Activated T-helper 17 cell treated with anti-CD3 and anti-CD28 coated beads, Interleukin-2, amount 50 U/mL, for 72 hours (primary cell): ENCODE measurements around the gene GTF2A2. TPM values are rescaled to one million over a fixed set of nuclear protein-coding genes. Genes with fewer than 3 reads are reported as not detected.
A peak's percentile ranks its signal among the peaks of the same experiment; 100 is the strongest.
"Not testable (repeated sequence)": the region's sequence is repeated elsewhere in the genome, so short reads cannot be mapped to it uniquely, and the experiment has no call there.

Experiments used
- ATAC-seq: fragments of 150-1000 bp; cut with Tn5 transposase; replicated peaks from 2 replicates; pipeline ENCODE4 v1.10.0; 2021; ENCODE audit warnings: mild to moderate bottlenecking, moderate library complexity
- H3K27ac Mint-ChIP-seq: one replicate; pipeline ENCODE4 v1.8.0; 2022; ENCODE audit warnings: mixed read lengths
- H3K27me3 Mint-ChIP-seq: one replicate; pipeline ENCODE4 v1.8.0; 2022; ENCODE audit warnings: mixed read lengths
- H3K36me3 Mint-ChIP-seq: one replicate; pipeline ENCODE4 v1.8.0; 2022; ENCODE audit warnings: low read depth, mild to moderate bottlenecking, mixed read lengths
- H3K4me1 Mint-ChIP-seq: one replicate; pipeline ENCODE4 v1.8.0; 2022; ENCODE audit warnings: mixed read lengths
- H3K4me3 Mint-ChIP-seq: one replicate; pipeline ENCODE4 v1.8.0; 2022; ENCODE audit warnings: mild to moderate bottlenecking, mixed read lengths
- H3K9me3 Mint-ChIP-seq: one replicate; pipeline ENCODE4 v1.8.0; 2022; ENCODE audit warnings: mixed read lengths
- total RNA-seq, 2 donors: library from RNA; stranded (reverse); gene quantifications; one replicate each; pipeline ENCODE4 v1.2.3, GENCODE V29; 2022

Gene GTF2A2
- total RNA-seq, 2 donors from 2014 or later: 102 to 186 TPM

GRCh38 chr15:59646277-59646676 lies 11.0 kb downstream of the GTF2A2 start:
- Mint-ChIP-seq H3K4me3 (no peak overlapping the region), H3K4me1 (peaks cover 9% of the 10 kb centered on the region), H3K36me3 (peaks cover 34% of the 10 kb centered on the region), H3K9me3 (no peaks in the 10 kb centered on the region), H3K27me3 (no peaks in the 10 kb centered on the region), H3K27ac (no peak overlapping the region)
- no peak for ATAC-seq

- not testable (repeated sequence) for H3K9me3 Mint-ChIP-seq, H3K4me1 Mint-ChIP-seq, ATAC-seq, H3K4me3 Mint-ChIP-seq, H3K27me3 Mint-ChIP-seq, H3K27ac Mint-ChIP-seq
- H3K36me3 Mint-ChIP-seq: peaks cover 38% of the 10 kb centered on the region
Measured at GRCh38 chr15:59645812-59646211, 11.5 kb downstream of the GTF2A2 start.

- H3K27me3 Mint-ChIP-seq: no peaks in the 10 kb centered on the region
- H3K4me3 Mint-ChIP-seq: no peak overlapping the region
- no peaks in the 10 kb centered on the region for H3K9me3 Mint-ChIP-seq
- peaks cover 9% of the 10 kb centered on the region for H3K4me1 Mint-ChIP-seq
- peaks cover 49% of the 10 kb centered on the region for H3K36me3 Mint-ChIP-seq
- peak; percentile 51 for ATAC-seq
- peak overlapping the region; percentile 17 for H3K27ac Mint-ChIP-seq
Measured at GRCh38 chr15:59644756-59645155, 12.6 kb downstream of the GTF2A2 start.

GRCh38 chr15:59642351-59642750 lies 15.0 kb downstream of the GTF2A2 start:
- no peaks in the 10 kb centered on the region for H3K9me3 Mint-ChIP-seq
- no peak overlapping the region for H3K4me3 Mint-ChIP-seq
- H3K36me3 Mint-ChIP-seq: peaks cover 73% of the 10 kb centered on the region
- no peak for ATAC-seq
- no peak overlapping the region for H3K27ac Mint-ChIP-seq
- peaks cover 9% of the 10 kb centered on the region for H3K4me1 Mint-ChIP-seq
- no peaks in the 10 kb centered on the region for H3K27me3 Mint-ChIP-seq

GRCh38 chr15:59637507-59637906 lies 19.8 kb downstream of the GTF2A2 start:
- not testable (repeated sequence) for H3K9me3 Mint-ChIP-seq, ATAC-seq, H3K27me3 Mint-ChIP-seq, H3K4me3 Mint-ChIP-seq, H3K27ac Mint-ChIP-seq, H3K4me1 Mint-ChIP-seq
- H3K36me3 Mint-ChIP-seq: peaks cover 55% of the 10 kb centered on the region

- Mint-ChIP-seq H3K27ac (no peak overlapping the region), H3K4me3 (no peak overlapping the region), H3K36me3 (peaks cover 42% of the 10 kb centered on the region), H3K9me3 (no peaks in the 10 kb centered on the region), H3K4me1 (no peaks in the 10 kb centered on the region), H3K27me3 (no peaks in the 10 kb centered on the region)
- ATAC-seq: no peak
Measured at GRCh38 chr15:59636184-59636583, 21.1 kb downstream of the GTF2A2 start.

GRCh38 chr15:59632714-59633113 lies 24.6 kb downstream of the GTF2A2 start:
- ATAC-seq: no peak
- Mint-ChIP-seq H3K36me3 (peaks cover 7% of the 10 kb centered on the region), H3K27me3 (no peaks in the 10 kb centered on the region), H3K4me1 (no peaks in the 10 kb centered on the region), H3K9me3 (no peaks in the 10 kb centered on the region), H3K27ac (no peak overlapping the region), H3K4me3 (no peak overlapping the region)

GRCh38 chr15:59622289-59622688 lies 35.0 kb downstream of the GTF2A2 start:
- no peak overlapping the region for H3K27ac Mint-ChIP-seq
- H3K9me3 Mint-ChIP-seq: no peaks in the 10 kb centered on the region
- no peaks in the 10 kb centered on the region for H3K4me1 Mint-ChIP-seq
- no peaks in the 10 kb centered on the region for H3K36me3 Mint-ChIP-seq
- no peak overlapping the region for H3K4me3 Mint-ChIP-seq
- peak; percentile 94 for ATAC-seq
- H3K27me3 Mint-ChIP-seq: peaks cover 22% of the 10 kb centered on the region

- Mint-ChIP-seq H3K4me3 (no peak overlapping the region), H3K27ac (no peak overlapping the region), H3K27me3 (peaks cover 27% of the 10 kb centered on the region), H3K9me3 (no peaks in the 10 kb centered on the region), H3K4me1 (no peaks in the 10 kb centered on the region), H3K36me3 (no peaks in the 10 kb centered on the region)
- no peak for ATAC-seq
Measured at GRCh38 chr15:59618406-59618805, 38.9 kb downstream of the GTF2A2 start.

- H3K4me1 Mint-ChIP-seq: no peaks in the 10 kb centered on the region
- H3K4me3 Mint-ChIP-seq: no peak overlapping the region
- no peaks in the 10 kb centered on the region for H3K9me3 Mint-ChIP-seq
- no peak for ATAC-seq
- H3K36me3 Mint-ChIP-seq: no peaks in the 10 kb centered on the region
- H3K27me3 Mint-ChIP-seq: peaks cover 32% of the 10 kb centered on the region
- H3K27ac Mint-ChIP-seq: no peak overlapping the region
Measured at GRCh38 chr15:59616379-59616778, 40.9 kb downstream of the GTF2A2 start.

GRCh38 chr15:59615661-59616060 lies 41.7 kb downstream of the GTF2A2 start:
- peaks cover 32% of the 10 kb centered on the region for H3K27me3 Mint-ChIP-seq
- no peak overlapping the region for H3K27ac Mint-ChIP-seq
- no peak for ATAC-seq
- H3K4me3 Mint-ChIP-seq: no peak overlapping the region
- peaks cover 3% of the 10 kb centered on the region for H3K9me3 Mint-ChIP-seq
- H3K36me3 Mint-ChIP-seq: no peaks in the 10 kb centered on the region
- no peaks in the 10 kb centered on the region for H3K4me1 Mint-ChIP-seq

GRCh38 chr15:59614153-59614552 lies 43.2 kb downstream of the GTF2A2 start:
- no peak for ATAC-seq
- peaks cover 3% of the 10 kb centered on the region for H3K9me3 Mint-ChIP-seq
- H3K4me1 Mint-ChIP-seq: no peaks in the 10 kb centered on the region
- H3K27me3 Mint-ChIP-seq: peaks cover 22% of the 10 kb centered on the region
- H3K27ac Mint-ChIP-seq: no peak overlapping the region
- H3K36me3 Mint-ChIP-seq: no peaks in the 10 kb centered on the region
- H3K4me3 Mint-ChIP-seq: no peak overlapping the region

- Mint-ChIP-seq H3K36me3 (no peaks in the 10 kb centered on the region), H3K27me3 (peaks cover 18% of the 10 kb centered on the region), H3K27ac (no peak within 1 kb of the TSS), H3K9me3 (peaks cover 3% of the 10 kb centered on the region), H3K4me3 (no peak within 1 kb of the TSS), H3K4me1 (no peaks in the 10 kb centered on the region)
- ATAC-seq: no peak
Measured at GRCh38 chr15:59611276-59612260, 45.7 kb downstream of the GTF2A2 start, which contains the start of gene GCNT3. Gene GCNT3 (plus strand): TSS chr15:59611783. CDS start chr15:59618239, 6,456 bp downstream.

GRCh38 chr15:59609730-59610712 lies 47.3 kb downstream of the GTF2A2 start:
- Mint-ChIP-seq H3K4me1 (no peaks in the 10 kb centered on the region), H3K36me3 (no peaks in the 10 kb centered on the region), H3K4me3 (no peak overlapping the region), H3K9me3 (peaks cover 3% of the 10 kb centered on the region), H3K27me3 (peaks cover 13% of the 10 kb centered on the region), H3K27ac (no peak overlapping the region)
- ATAC-seq: no peak
